Calu3 (cell line): ENCODE measurements around the gene SEL1L. TPM values are rescaled to one million over a fixed set of nuclear protein-coding genes. Genes with fewer than 3 reads are reported as not detected.
"Not testable (repeated sequence)": the region's sequence is repeated elsewhere in the genome, so short reads cannot be mapped to it uniquely, and the experiment has no call there.

ENCODE experiments used
- BruUV-seq: library from RNA; stranded (reverse); fragments of 400-500 nt; replicated peaks from 2 replicates; lab custom pipeline; 2021; lab: Mats Ljungman, UMichigan
- CTCF ChIA-PET: fragments of 300-600 bp; sonication (Branson Sonifier 250); formaldehyde crosslinking; loops from one replicate; lab custom pipeline; 2022; ENCODE audit warnings: antibody characterized with exemption; lab: Charles Lee
- DNase-seq: peaks from one replicate; pipeline ENCODE4 v3.0.0; 2022
- H3K27ac Mint-ChIP-seq: one replicate; pipeline ENCODE4 v1.8.0; 2022; ENCODE audit warnings: mixed read lengths; ENCODE audit not compliant: unreplicated experiment
- H3K27me3 Mint-ChIP-seq: one replicate; pipeline ENCODE4 v1.8.0; 2022; ENCODE audit warnings: mixed read lengths; ENCODE audit not compliant: unreplicated experiment
- H3K36me3 Mint-ChIP-seq: one replicate; pipeline ENCODE4 v1.8.0; 2022; ENCODE audit warnings: mild to moderate bottlenecking, moderate library complexity, mixed read lengths; ENCODE audit not compliant: insufficient read depth, unreplicated experiment
- H3K4me1 Mint-ChIP-seq: one replicate; pipeline ENCODE4 v1.8.0; 2022; ENCODE audit warnings: mild to moderate bottlenecking, low read depth, mixed read lengths; ENCODE audit not compliant: unreplicated experiment
- H3K4me3 Mint-ChIP-seq: one replicate; pipeline ENCODE4 v1.8.0; 2022; ENCODE audit warnings: mild to moderate bottlenecking, low read depth, moderate library complexity, mixed read lengths; ENCODE audit not compliant: unreplicated experiment
- H3K9me3 Mint-ChIP-seq: one replicate; pipeline ENCODE4 v1.8.0; 2022; ENCODE audit warnings: low read depth, mixed read lengths; ENCODE audit not compliant: unreplicated experiment
- intact Hi-C: fragments of 100-400 bp; cut with micrococcal nuclease; formaldehyde crosslinking; loops from one replicate; pipeline ENCODE4 v1.10.0; 2022; ENCODE audit not compliant: unreplicated experiment
- total RNA-seq: library from RNA; stranded (reverse); gene quantifications from 2 replicates; pipeline ENCODE4 v1.2.3, GENCODE V29; 2022
- TF ChIP-seq, protein P1 (sequence below): fragments of 200-600 bp; IDR thresholded peaks from one replicate; pipeline ENCODE4 v1.8.0; 2022; ENCODE audit warnings: antibody characterized with exemption; ENCODE audit not compliant: unreplicated experiment

Gene SEL1L
- total RNA-seq, 1 experiment from 2014 or later = 95.4 TPM

DNA sequence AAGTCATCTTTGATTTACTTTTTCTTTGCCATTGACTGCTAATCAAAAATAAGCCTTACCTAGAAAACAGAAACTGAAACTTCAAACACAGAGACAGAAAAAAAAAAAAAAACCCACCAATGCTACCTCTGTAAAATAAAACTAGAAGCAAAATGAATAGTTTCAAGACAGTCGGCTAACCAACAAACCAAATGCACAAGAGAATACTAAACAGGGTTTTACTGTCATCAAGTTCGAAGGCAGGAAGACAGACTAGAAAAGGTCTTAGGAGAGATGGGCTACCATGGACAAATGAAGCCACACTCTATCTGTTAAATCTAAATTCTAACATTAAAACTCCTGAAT is 59.5 kb downstream of the SEL1L start:
- Mint-ChIP-seq H3K27ac (no peak overlapping the region), H3K9me3 (no peaks in the 10 kb centered on the region), H3K36me3 (peaks cover 33% of the 10 kb centered on the region), H3K27me3 (no peaks in the 10 kb centered on the region), H3K4me3 (no peak overlapping the region), H3K4me1 (no peaks in the 10 kb centered on the region)
- no peak for DNase-seq
- intact Hi-C loops = no loop called here
- BruUV-seq = no TSS peak
- CTCF ChIA-PET = no interaction called here
- TF ChIP-seq, protein P1, sequence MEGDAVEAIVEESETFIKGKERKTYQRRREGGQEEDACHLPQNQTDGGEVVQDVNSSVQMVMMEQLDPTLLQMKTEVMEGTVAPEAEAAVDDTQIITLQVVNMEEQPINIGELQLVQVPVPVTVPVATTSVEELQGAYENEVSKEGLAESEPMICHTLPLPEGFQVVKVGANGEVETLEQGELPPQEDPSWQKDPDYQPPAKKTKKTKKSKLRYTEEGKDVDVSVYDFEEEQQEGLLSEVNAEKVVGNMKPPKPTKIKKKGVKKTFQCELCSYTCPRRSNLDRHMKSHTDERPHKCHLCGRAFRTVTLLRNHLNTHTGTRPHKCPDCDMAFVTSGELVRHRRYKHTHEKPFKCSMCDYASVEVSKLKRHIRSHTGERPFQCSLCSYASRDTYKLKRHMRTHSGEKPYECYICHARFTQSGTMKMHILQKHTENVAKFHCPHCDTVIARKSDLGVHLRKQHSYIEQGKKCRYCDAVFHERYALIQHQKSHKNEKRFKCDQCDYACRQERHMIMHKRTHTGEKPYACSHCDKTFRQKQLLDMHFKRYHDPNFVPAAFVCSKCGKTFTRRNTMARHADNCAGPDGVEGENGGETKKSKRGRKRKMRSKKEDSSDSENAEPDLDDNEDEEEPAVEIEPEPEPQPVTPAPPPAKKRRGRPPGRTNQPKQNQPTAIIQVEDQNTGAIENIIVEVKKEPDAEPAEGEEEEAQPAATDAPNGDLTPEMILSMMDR = no peak

DNA sequence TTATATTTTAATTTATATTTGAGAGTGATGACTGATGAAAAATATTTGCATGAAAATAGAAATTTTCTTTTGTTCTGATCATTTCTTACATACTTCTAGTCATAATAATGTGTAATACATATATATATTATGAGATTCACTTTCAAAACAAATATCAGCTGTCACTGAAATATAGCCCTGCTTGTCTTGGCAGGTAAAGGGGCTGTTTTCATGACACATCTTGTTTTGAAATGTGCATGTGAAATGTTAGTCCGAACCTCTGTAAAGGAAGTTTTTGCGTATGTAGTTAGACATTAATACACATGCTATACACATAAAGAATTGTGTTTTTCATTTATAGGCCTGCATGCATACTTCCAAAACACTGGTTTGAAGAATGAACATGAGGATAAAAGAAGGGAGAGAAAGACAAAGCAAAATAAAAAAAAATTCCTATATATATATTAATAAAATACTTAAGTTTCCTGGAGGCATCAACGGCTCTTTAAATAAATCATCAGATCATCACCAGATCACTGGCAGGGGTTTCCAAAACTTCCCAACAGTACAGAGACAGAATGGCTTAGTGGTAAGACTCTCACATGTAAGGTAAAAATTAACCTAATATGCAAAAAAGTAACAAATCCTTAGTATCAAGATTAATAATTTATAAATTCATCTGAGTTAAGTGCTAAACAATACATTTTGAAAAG is 60.1 kb downstream of the SEL1L start:
- intact Hi-C loops = no loop called here
- Mint-ChIP-seq H3K36me3 (peaks cover 28% of the 10 kb centered on the region), H3K9me3 (no peaks in the 10 kb centered on the region), H3K27ac (no peak overlapping the region), H3K27me3 (no peaks in the 10 kb centered on the region), H3K4me1 (no peaks in the 10 kb centered on the region), H3K4me3 (no peak overlapping the region)
- TF ChIP-seq, protein P1 = no peak
- no TSS peak for BruUV-seq
- CTCF ChIA-PET = no interaction called here
- no peak for DNase-seq

GRCh38 chr14:81472096-81472800 is 61.4 kb downstream of the SEL1L start:
- BruUV-seq = no TSS peak
- CTCF ChIA-PET = no interaction called here
- Mint-ChIP-seq H3K36me3 (peaks cover 21% of the 10 kb centered on the region), H3K4me1 (no peaks in the 10 kb centered on the region), H3K27ac (no peak overlapping the region), H3K4me3 (no peak overlapping the region), H3K9me3 (no peaks in the 10 kb centered on the region), H3K27me3 (no peaks in the 10 kb centered on the region)
- intact Hi-C loops = no loop called here
- DNase-seq = no peak
- TF ChIP-seq, protein P1 = no peak

GRCh38 chr14:81471062-81471461 is 62.6 kb downstream of the SEL1L start:
- BruUV-seq = no TSS peak
- TF ChIP-seq, protein P1 = no peak
- Mint-ChIP-seq H3K27ac (no peak overlapping the region), H3K27me3 (no peaks in the 10 kb centered on the region), H3K4me3 (no peak overlapping the region), H3K36me3 (peaks cover 21% of the 10 kb centered on the region), H3K4me1 (no peaks in the 10 kb centered on the region), H3K9me3 (no peaks in the 10 kb centered on the region)
- CTCF ChIA-PET = interaction anchor here (0.6 kb wide), 1 partner anchor 222 kb away, joined by 3 read pairs; no protein-coding TSS in a partner anchor
- intact Hi-C loops = no loop called here
- DNase-seq = no peak

- H3K4me3 Mint-ChIP-seq, H3K27me3 Mint-ChIP-seq, H3K9me3 Mint-ChIP-seq, H3K27ac Mint-ChIP-seq, BruUV-seq, CTCF ChIA-PET, intact Hi-C loops, DNase-seq, H3K4me1 Mint-ChIP-seq: not testable (repeated sequence)
- H3K36me3 Mint-ChIP-seq = peaks cover 21% of the 10 kb centered on the region
Measured at GRCh38 chr14:81470557-81470826, 63.2 kb downstream of the SEL1L start.
